H1 (cell line): Measurements from ENCODE around the gene MGLL. TPM values are rescaled to one million over a fixed set of nuclear protein-coding genes. Genes with fewer than 3 reads are reported as not detected.

ENCODE experiments used
- CTCF ChIA-PET: fragments of 300-600 bp; sonication (Branson Sonifier 250); formaldehyde crosslinking; loops from one replicate; lab custom pipeline; 2021; ENCODE audit not compliant: partially characterized antibody; lab: Charles Lee
- POLR2A ChIA-PET: fragments of 300-600 bp; sonication (Branson Sonifier 250); formaldehyde crosslinking; loops from one replicate; lab custom pipeline; 2021; ENCODE audit warnings: inconsistent platforms; ENCODE audit not compliant: partially characterized antibody; lab: Charles Lee
- DNase-seq, 2 experiments: peaks; one replicate each; pipeline versions ENCODE4 v3.0.0 to v3.0.0-alpha.2; 2010 to 2022; ENCODE audit warnings: low spot score in 2 of 2, low read depth in 1 of 2, mixed read lengths in 1 of 2
- FAIRE-seq: peaks from 2 replicates; lab custom pipeline; 2011; peaks lifted over from hg19 to GRCh38; lab: Jason Lieb, UNC
- H2AFZ ChIP-seq: 2 replicates; pipeline ENCODE4 v1.8.1; 2012; ENCODE audit warnings: low read length, inconsistent platforms
- H2AK5ac ChIP-seq: 2 replicates; pipeline ENCODE4 v1.6.1; 2013; ENCODE audit warnings: low read depth, low read length
- H2BK120ac ChIP-seq: replicated peaks from 2 replicates; pipeline ENCODE3; 2013; ENCODE audit warnings: low read depth, low read length, inconsistent platforms
- H2BK12ac ChIP-seq: 2 replicates; pipeline ENCODE4 v1.6.1; 2013; ENCODE audit warnings: low read depth, low read length
- H2BK15ac ChIP-seq: 2 replicates; pipeline ENCODE4 v1.6.1; 2013; ENCODE audit warnings: low read length
- H2BK20ac ChIP-seq: 2 replicates; pipeline ENCODE4 v1.6.1; 2013; ENCODE audit warnings: low read length
- H2BK5ac ChIP-seq: 2 replicates; pipeline ENCODE4 v1.6.1; 2013; ENCODE audit warnings: low read depth, low read length
- H3K14ac ChIP-seq: 2 replicates; pipeline ENCODE4 v1.6.1; 2013; ENCODE audit warnings: inconsistent platforms; ENCODE audit not compliant: insufficient read length
- H3K18ac ChIP-seq: 2 replicates; pipeline ENCODE4 v1.6.1; 2013; ENCODE audit warnings: low read length; ENCODE audit errors: extremely low read depth
- H3K23ac ChIP-seq: 2 replicates; pipeline ENCODE4 v1.6.1; 2013; ENCODE audit warnings: inconsistent platforms; ENCODE audit not compliant: insufficient read length
- H3K23me2 ChIP-seq: 2 replicates; pipeline ENCODE4 v1.6.1; 2013; ENCODE audit warnings: low read depth, low read length
- H3K27ac ChIP-seq: 2 replicates; pipeline ENCODE4 v1.6.1; 2011; ENCODE audit warnings: low read depth, low read length, inconsistent platforms
- H3K27me3 ChIP-seq, 4 experiments: replicated peaks in 1 of 4; 1 replicate in 1 of 4; 2 replicates in 3 of 4; pipeline versions ENCODE4 v1.6.1 to v1.8.1; 2011 to 2013; ENCODE audit warnings: low read length in 3 of 4, mild to moderate bottlenecking in 3 of 4, inconsistent platforms in 2 of 4, mixed read lengths in 2 of 4, moderate library complexity in 1 of 4; ENCODE audit not compliant: control insufficient read depth in 3 of 4, insufficient read depth in 3 of 4; ENCODE audit errors: extremely low read depth in 1 of 4
- H3K36me3 ChIP-seq, 4 experiments: 2 replicates each; pipeline versions ENCODE4 v1.6.1 to v1.8.1; 2011 to 2013; ENCODE audit warnings: mild to moderate bottlenecking in 4 of 4, low read length in 3 of 4, moderate library complexity in 2 of 4, control low read depth in 1 of 4, inconsistent platforms in 1 of 4; ENCODE audit not compliant: insufficient read depth in 4 of 4, control insufficient read depth in 2 of 4
- H3K4ac ChIP-seq: replicated peaks from 2 replicates; pipeline ENCODE3; 2013; ENCODE audit warnings: low read length, low read depth, mixed read lengths, inconsistent platforms; ENCODE audit not compliant: insufficient read length
- H3K4me1 ChIP-seq, 4 experiments: replicated peaks in 1 of 4; 1 replicate in 1 of 4; 2 replicates in 3 of 4; pipeline versions ENCODE4 v1.6.1 to v1.8.1; 2011 to 2013; ENCODE audit warnings: low read length in 3 of 4, inconsistent platforms in 2 of 4, mixed read lengths in 1 of 4; ENCODE audit not compliant: insufficient read depth in 4 of 4, control insufficient read depth in 3 of 4
- H3K4me2 ChIP-seq, 2 experiments: 2 replicates each; pipeline versions ENCODE4 v1.6.1 to v1.8.1; 2011 to 2013; ENCODE audit warnings: low read depth in 2 of 2, low read length in 2 of 2, control low read depth in 1 of 2, inconsistent platforms in 1 of 2, mild to moderate bottlenecking in 1 of 2; ENCODE audit not compliant: insufficient read depth in 1 of 2
- H3K4me3 ChIP-seq, 4 experiments: fragments of 200-600, 300-600 bp in 1 of 4; sonication (generic), shearing (Covaris generic), sonication (Bioruptor Twin) in 1 of 4; 2 replicates each; pipeline versions ENCODE4 v1.5.1 to v1.8.1; 2011 to 2016; ENCODE audit warnings: low read length in 4 of 4, low read depth in 3 of 4, control low read depth in 2 of 4, inconsistent platforms in 2 of 4, mild to moderate bottlenecking in 2 of 4, mixed read lengths in 1 of 4, moderate library complexity in 1 of 4; ENCODE audit not compliant: insufficient read depth in 2 of 4; ENCODE audit errors: extremely low read depth in 1 of 4
- H3K56ac ChIP-seq: replicated peaks from 2 replicates; pipeline ENCODE3; 2013; ENCODE audit warnings: low read depth, mild to moderate bottlenecking, mixed read lengths, low read length, inconsistent platforms; ENCODE audit not compliant: insufficient read length
- H3K79me1 ChIP-seq: 2 replicates; pipeline ENCODE4 v1.6.1; 2013; ENCODE audit warnings: low read depth, low read length, control low read depth
- H3K79me2 ChIP-seq, 2 experiments: 2 replicates each; pipeline versions ENCODE4 v1.6.1 to v1.8.1; 2012 to 2013; ENCODE audit warnings: low read length in 2 of 2, mild to moderate bottlenecking in 2 of 2, inconsistent platforms in 1 of 2; ENCODE audit not compliant: insufficient read depth in 2 of 2, control insufficient read depth in 1 of 2
- H3K9ac ChIP-seq, 4 experiments: replicated peaks in 1 of 4; 1 replicate in 1 of 4; 2 replicates in 3 of 4; pipeline versions ENCODE4 v1.6.1 to v1.8.1; 2011 to 2013; ENCODE audit warnings: low read depth in 3 of 4, low read length in 3 of 4, control low read depth in 2 of 4, mild to moderate bottlenecking in 2 of 4, moderate library complexity in 2 of 4, inconsistent platforms in 1 of 4; ENCODE audit errors: extremely low read depth in 1 of 4
- H3K9me3 ChIP-seq, 2 experiments: 2 replicates each; pipeline versions ENCODE4 v1.6.1 to v1.8.1; 2012 to 2013; ENCODE audit warnings: mild to moderate bottlenecking in 2 of 2, moderate library complexity in 2 of 2, control low read depth in 1 of 2, inconsistent platforms in 1 of 2, low read depth in 1 of 2, low read length in 1 of 2, mixed read lengths in 1 of 2; ENCODE audit not compliant: insufficient read depth in 2 of 2
- H4K20me1 ChIP-seq, 2 experiments: replicated peaks in 1 of 2; 2 replicates each; pipeline versions ENCODE3 to v1.8.1; 2011 to 2013; ENCODE audit warnings: inconsistent platforms in 2 of 2, low read length in 2 of 2, mild to moderate bottlenecking in 1 of 2; ENCODE audit not compliant: insufficient read depth in 2 of 2, control insufficient read depth in 1 of 2
- H4K5ac ChIP-seq: 2 replicates; pipeline ENCODE4 v1.6.1; 2013; ENCODE audit warnings: low read length, low read depth, mixed read lengths, inconsistent platforms; ENCODE audit not compliant: insufficient read length
- H4K8ac ChIP-seq: 2 replicates; pipeline ENCODE4 v1.8.0; 2013; ENCODE audit warnings: mild to moderate bottlenecking, moderate library complexity, low read length, inconsistent platforms; ENCODE audit not compliant: insufficient read depth; ENCODE audit errors: extremely low read depth
- H4K91ac ChIP-seq: replicated peaks from 2 replicates; pipeline ENCODE3; 2013; ENCODE audit warnings: low read length, mixed read lengths, inconsistent platforms; ENCODE audit not compliant: insufficient read length
- BRCA1 ChIP-seq: IDR thresholded peaks from 2 replicates; pipeline ENCODE4 v1.6.1; 2012; ENCODE audit warnings: low read depth, low read length, improper control_type of control experiment
- CREB1 ChIP-seq: IDR thresholded peaks from 2 replicates; pipeline ENCODE4 v1.6.1; 2012; ENCODE audit warnings: inconsistent platforms
- EZH2 ChIP-seq: fragments of 200-600 bp; sonication (generic); IDR thresholded peaks from 2 replicates; pipeline ENCODE4 v1.7.1; 2012; ENCODE audit warnings: low read depth, mild to moderate bottlenecking, moderate library complexity, low read length, inconsistent platforms; ENCODE audit not compliant: severe bottlenecking
- GABPA ChIP-seq: IDR thresholded peaks from 2 replicates; pipeline ENCODE4 v1.6.1; 2011; ENCODE audit warnings: mild to moderate bottlenecking, low read length, moderate library complexity, borderline replicate concordance; ENCODE audit not compliant: insufficient read depth
- KDM4A ChIP-seq: IDR thresholded peaks from one replicate; pipeline ENCODE4 v1.7.1; 2012; ENCODE audit warnings: low read depth, mild to moderate bottlenecking, moderate library complexity, low read length, inconsistent platforms; ENCODE audit not compliant: severe bottlenecking
- SP2 ChIP-seq: IDR thresholded peaks from 2 replicates; pipeline ENCODE4 v1.6.1; 2012; ENCODE audit warnings: mild to moderate bottlenecking, low read length, inconsistent platforms
- SP4 ChIP-seq: IDR thresholded peaks from 2 replicates; pipeline ENCODE4 v1.6.1; 2012; ENCODE audit warnings: low read length, inconsistent platforms
- TAF1 ChIP-seq: IDR thresholded peaks from 2 replicates; pipeline ENCODE4 v1.6.1; 2011; ENCODE audit warnings: mild to moderate bottlenecking, low read depth, low read length
- TBP ChIP-seq: IDR thresholded peaks from 2 replicates; pipeline ENCODE4 v1.6.1; 2011; ENCODE audit warnings: low read depth, low read length, improper control_type of control experiment
- WGBS, 2 experiments: shearing (Covaris generic) in 1 of 2; methylation state at CpG; one replicate each; pipeline versions ENCODE4 v1.1.6 to v1.1.7; 2013 to 2015; ENCODE audit warnings: low lambda C conversion rate in 2 of 2, mixed read lengths in 2 of 2, inconsistent platforms in 1 of 2, low coverage in 1 of 2, missing lambda C conversion rate in 1 of 2; ENCODE audit not compliant: insufficient replicate concordance in 2 of 2, insufficient coverage in 1 of 2, insufficient read length in 1 of 2; ENCODE audit errors: extremely low coverage in 1 of 2, missing lambda C conversion rate in 1 of 2; 5-methylcytosine and 5-hydroxymethylcytosine counted together
- polyA plus RNA-seq, 7 experiments: library from polyadenylated mRNA; depleted of rRNA in 3 of 7; stranded (reverse) in 5 of 7; unstranded in 2 of 7; fragments of >200 nt in 5 of 7; fragments of 200-250 nt in 2 of 7; gene quantifications; 1 replicate in 5 of 7; 2 replicates in 1 of 7; 4 replicates in 1 of 7; pipeline versions ENCODE4 v1.2.1 to v1.2.3, GENCODE V29; 2011 to 2013; ENCODE audit warnings: missing spikeins in 2 of 7, mixed read lengths in 2 of 7
- total RNA-seq: library from RNA; stranded (reverse); fragmentation: NEBNext Ultra II Directional; extraction: Animal tissue kit (Norgen Biotek cat#: 25700); gene quantifications from 2 replicates; pipeline ENCODE4 v1.2.1, GENCODE V29; 2021
- TF ChIP-seq, protein P1 (sequence below), 3 experiments: IDR thresholded peaks; 1 replicate in 2 of 3; 2 replicates in 1 of 3; pipeline versions ENCODE4 v1.5.1 to v1.6.1; 2011; ENCODE audit warnings: low read length in 3 of 3, mild to moderate bottlenecking in 3 of 3, inconsistent platforms in 2 of 3, low read depth in 1 of 3, moderate library complexity in 1 of 3; ENCODE audit not compliant: insufficient read depth in 1 of 3; ENCODE audit errors: control extremely low read depth in 1 of 3
- TF ChIP-seq, protein P2 (sequence below): IDR thresholded peaks from 2 replicates; pipeline ENCODE4 v1.6.1; 2012; ENCODE audit warnings: inconsistent platforms

MGLL gene
- total and polyA plus RNA-seq, 2 of the 8 experiments (the other 6 are each of a cell fraction or from before 2014, with no cell fraction given): 0.05 to 0.34 TPM

DNA sequence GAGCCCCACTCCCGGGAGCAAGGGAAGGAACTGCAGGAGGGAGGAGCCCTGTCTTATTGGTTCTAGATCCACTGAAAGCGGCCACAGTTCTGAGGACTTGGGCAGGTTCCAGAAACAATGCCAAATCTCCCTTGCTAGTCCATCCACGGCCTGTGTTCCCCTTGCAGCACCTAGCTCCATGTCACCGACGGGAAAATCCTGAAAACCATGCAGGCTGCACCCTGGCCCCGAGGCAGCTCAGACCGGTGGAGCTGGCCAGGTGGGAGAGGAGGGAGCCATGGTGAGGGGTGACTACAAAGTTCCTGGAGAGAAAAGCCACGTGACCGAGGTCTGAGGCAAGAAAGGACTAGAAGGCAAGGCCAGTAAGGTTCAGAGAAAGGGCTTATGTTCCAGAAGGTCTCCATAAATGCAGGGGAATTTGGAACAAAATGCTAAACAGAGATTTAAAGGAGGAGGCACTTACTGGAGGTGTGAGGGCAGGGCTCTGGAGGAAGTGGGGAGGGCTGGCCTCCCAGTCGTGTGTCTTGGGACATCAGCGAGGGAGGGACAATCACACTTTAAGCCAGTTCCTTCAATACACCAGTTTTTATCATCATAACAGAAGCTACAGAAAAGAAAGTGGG is 5.4 kb downstream of the MGLL start:
- no peak overlapping the region for H2AK5ac ChIP-seq
- no peak overlapping the region for H2BK20ac ChIP-seq
- no peak overlapping the region for H4K8ac ChIP-seq
- H2BK12ac ChIP-seq: no peak overlapping the region
- H2AFZ ChIP-seq: no peak overlapping the region
- H2BK5ac ChIP-seq: no peak overlapping the region
- WGBS, 2 experiments: 80% methylated on average over 11 of the region's 11 CpGs; no CpG with 5 or more reads in 1 of the 2 experiments
- no peak overlapping the region for H3K4ac ChIP-seq
- H3K9ac ChIP-seq: no peak overlapping the region
- no peak overlapping the region for H3K27ac ChIP-seq
- no peak overlapping the region for H3K4me3 ChIP-seq
- no peaks in the 10 kb centered on the region for H3K79me1 ChIP-seq
- H3K27me3 ChIP-seq: peaks cover 0 to 9% (median 3%) of the 10 kb centered on the region in 4 experiments; a peak in 5 of 7 replicates
- H3K23ac ChIP-seq: no peak overlapping the region
- H4K91ac ChIP-seq: no peak overlapping the region
- DNase-seq (no peak), FAIRE-seq (no peak)
- no peak overlapping the region for H2BK120ac ChIP-seq
- H3K23me2 ChIP-seq: no peaks in the 10 kb centered on the region
- no peak overlapping the region for H3K18ac ChIP-seq
- H4K20me1 ChIP-seq: no peaks in the 10 kb centered on the region
- no peaks in the 10 kb centered on the region for H3K9me3 ChIP-seq
- no peak overlapping the region for H3K14ac ChIP-seq
- H3K79me2 ChIP-seq: no peaks in the 10 kb centered on the region
- no peak overlapping the region for H4K5ac ChIP-seq
- ChIA-PET POLR2A (no interaction called here), CTCF (interaction anchor here (1.0 to 4.4 kb wide), 3 partner anchors 8 to 121 kb away, joined by 3 to 23 read pairs (median 3); no protein-coding TSS in a partner anchor)
- H3K4me2 ChIP-seq: no peak overlapping the region
- no peak overlapping the region for H2BK15ac ChIP-seq
- no peaks in the 10 kb centered on the region for H3K36me3 ChIP-seq
- H3K56ac ChIP-seq: no peak overlapping the region
- peaks cover 0 to 10% (median 0%) of the 10 kb centered on the region in 4 experiments; a peak in 6 of 7 replicates for H3K4me1 ChIP-seq
- no peak for TF ChIP-seq BRCA1
- TF ChIP-seq GABPA: no peak
- TF ChIP-seq, protein P1, sequence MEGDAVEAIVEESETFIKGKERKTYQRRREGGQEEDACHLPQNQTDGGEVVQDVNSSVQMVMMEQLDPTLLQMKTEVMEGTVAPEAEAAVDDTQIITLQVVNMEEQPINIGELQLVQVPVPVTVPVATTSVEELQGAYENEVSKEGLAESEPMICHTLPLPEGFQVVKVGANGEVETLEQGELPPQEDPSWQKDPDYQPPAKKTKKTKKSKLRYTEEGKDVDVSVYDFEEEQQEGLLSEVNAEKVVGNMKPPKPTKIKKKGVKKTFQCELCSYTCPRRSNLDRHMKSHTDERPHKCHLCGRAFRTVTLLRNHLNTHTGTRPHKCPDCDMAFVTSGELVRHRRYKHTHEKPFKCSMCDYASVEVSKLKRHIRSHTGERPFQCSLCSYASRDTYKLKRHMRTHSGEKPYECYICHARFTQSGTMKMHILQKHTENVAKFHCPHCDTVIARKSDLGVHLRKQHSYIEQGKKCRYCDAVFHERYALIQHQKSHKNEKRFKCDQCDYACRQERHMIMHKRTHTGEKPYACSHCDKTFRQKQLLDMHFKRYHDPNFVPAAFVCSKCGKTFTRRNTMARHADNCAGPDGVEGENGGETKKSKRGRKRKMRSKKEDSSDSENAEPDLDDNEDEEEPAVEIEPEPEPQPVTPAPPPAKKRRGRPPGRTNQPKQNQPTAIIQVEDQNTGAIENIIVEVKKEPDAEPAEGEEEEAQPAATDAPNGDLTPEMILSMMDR (IDR thresholded peaks at IDR 0.05; ENCODE audit: control extremely low read depth in 1 of 3, insufficient read depth in 1 of 3, low read depth in 1 of 3, low read length in 3 of 3): no peak
- no peak for TF ChIP-seq TBP
- no peak for TF ChIP-seq SP2
- no peak for TF ChIP-seq EZH2
- no peak for TF ChIP-seq CREB1
- TF ChIP-seq KDM4A: no peak
- TF ChIP-seq SP4: no peak
- TF ChIP-seq, protein P2, sequence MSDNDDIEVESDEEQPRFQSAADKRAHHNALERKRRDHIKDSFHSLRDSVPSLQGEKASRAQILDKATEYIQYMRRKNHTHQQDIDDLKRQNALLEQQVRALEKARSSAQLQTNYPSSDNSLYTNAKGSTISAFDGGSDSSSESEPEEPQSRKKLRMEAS: no peak
- TF ChIP-seq TAF1: no peak
